Epithelial cell of prostate (primary cell): ENCODE measurements around the gene PEX11G.
A peak's percentile ranks its signal among the peaks of the same experiment; 100 is the strongest.

Experiments used
- DNase-seq: peaks from one replicate; pipeline ENCODE4 v3.0.0-alpha.2; 2011; ENCODE audit warnings: low read depth, low spot score
- H3K27ac ChIP-seq: fragments of 450-650 bp; 2 replicates; pipeline ENCODE4 v1.5.1; 2017; ENCODE audit warnings: mild to moderate bottlenecking

PEX11G gene

DNA sequence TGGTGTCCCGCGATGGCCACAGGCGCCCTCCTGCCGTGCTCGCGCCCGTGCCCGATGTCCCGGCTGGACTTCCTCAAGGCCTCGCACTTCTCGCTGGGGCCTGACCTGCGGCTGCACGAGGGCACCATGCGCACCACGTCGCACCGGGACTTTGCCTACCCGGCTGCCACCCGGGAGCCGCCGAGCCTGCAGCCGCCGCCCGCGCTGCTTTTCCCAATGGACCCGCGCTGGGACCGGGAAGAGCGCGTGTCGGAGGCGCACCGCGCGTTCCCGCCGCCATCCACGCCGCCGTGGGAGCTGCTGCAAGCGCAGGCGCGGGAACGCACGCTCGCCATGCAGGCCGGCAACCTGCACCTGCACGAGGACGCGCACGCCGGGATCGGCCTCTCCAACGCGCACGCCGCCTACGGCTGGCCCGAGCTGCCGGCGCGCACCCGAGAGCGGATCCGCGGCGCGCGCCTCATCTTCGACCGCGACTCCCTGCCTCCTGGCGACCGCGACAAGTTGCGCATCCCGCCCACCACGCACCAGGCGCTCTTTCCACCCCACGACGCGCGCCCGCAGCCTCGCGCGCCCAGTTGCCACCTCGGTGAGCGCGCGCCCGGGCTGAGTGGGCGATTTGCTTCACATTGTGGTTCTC, 12.1 kb upstream of the PEX11G start:
- DNase-seq, result no peak
- H3K27ac ChIP-seq, result no peak overlapping the region

GRCh38 chr19:7497292-7497691, 8.5 kb upstream of the PEX11G start:
- no peak overlapping the region for H3K27ac ChIP-seq
- DNase-seq, result no peak

- DNase-seq, result no peak
- H3K27ac ChIP-seq, result peak overlapping the region; percentile 67
Observed at GRCh38 chr19:7494416-7495098, 5.7 kb upstream of the PEX11G start.

- peak overlapping the region; percentile 8 for H3K27ac ChIP-seq
- no peak for DNase-seq
Observed at GRCh38 chr19:7492558-7492957, 3.7 kb upstream of the PEX11G start.

- peak overlapping the region; percentile 8 for H3K27ac ChIP-seq
- DNase-seq, result no peak
Observed at GRCh38 chr19:7492142-7492541, 3.3 kb upstream of the PEX11G start.

- DNase-seq, result no peak
Observed at GRCh38 chr19:7489609-7490044, 792 bp upstream of the PEX11G start.

DNA sequence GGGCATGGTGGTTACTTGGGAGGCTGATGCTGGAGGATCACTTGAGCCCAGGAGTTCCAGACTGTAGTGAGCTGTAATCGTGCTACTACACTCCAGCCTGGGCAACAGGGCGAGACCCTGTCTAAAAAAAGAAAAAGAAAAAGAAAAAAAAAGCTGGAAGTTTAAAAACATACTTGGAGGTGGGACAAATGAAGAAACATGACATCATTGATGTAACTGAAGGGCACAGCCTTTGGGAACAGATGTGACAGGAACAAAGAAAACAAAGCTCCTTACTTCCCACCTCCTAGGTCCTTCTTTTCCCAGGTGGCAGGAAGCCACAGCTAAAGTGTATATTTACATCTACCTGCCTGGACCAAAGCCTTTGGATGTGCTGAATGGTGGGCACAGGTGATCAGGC, 1.9 kb downstream of the PEX11G start:
- no peak for DNase-seq
- no peak overlapping the region for H3K27ac ChIP-seq

More at GRCh38 chr19:7489609-7490044, 792 bp upstream of the PEX11G start:
- no peak overlapping the region for H3K27ac ChIP-seq

DNA sequence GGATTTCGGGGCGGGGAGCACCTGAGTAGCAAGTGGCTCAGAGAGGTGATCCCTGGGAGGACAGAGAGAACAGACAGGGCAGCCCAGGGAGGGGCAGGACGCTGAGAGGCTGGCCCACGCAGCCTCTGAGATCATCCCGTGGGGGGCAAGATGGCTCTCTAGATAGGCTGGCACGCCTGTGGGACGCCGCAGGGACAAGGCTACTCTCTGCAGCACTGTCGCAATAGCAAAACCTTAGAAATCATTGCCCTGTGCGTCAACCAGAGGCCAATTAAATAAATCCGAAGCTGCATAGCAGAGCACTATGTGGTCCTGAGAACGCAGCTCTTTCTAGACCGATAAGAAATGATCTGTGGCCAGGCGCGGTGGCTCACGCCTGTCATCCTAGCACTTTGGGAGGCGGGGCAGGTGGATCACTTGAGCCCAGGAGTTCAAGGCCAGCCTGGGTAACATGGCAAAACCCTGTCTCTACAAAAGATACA, 5.1 kb downstream of the PEX11G start:
- no peak overlapping the region for H3K27ac ChIP-seq

GRCh38 chr19:7482584-7483439, 6.0 kb downstream of the PEX11G start:
- no peak overlapping the region for H3K27ac ChIP-seq
- DNase-seq, result no peak

More for the DNA sequence above, 5.1 kb downstream of the PEX11G start:
- no peak for DNase-seq

- no peak overlapping the region for H3K27ac ChIP-seq
- no peak for DNase-seq
Observed at GRCh38 chr19:7480970-7481255, 7.9 kb downstream of the PEX11G start.

GRCh38 chr19:7480222-7480969, 8.4 kb downstream of the PEX11G start:
- DNase-seq, result no peak
- H3K27ac ChIP-seq, result no peak overlapping the region

DNA sequence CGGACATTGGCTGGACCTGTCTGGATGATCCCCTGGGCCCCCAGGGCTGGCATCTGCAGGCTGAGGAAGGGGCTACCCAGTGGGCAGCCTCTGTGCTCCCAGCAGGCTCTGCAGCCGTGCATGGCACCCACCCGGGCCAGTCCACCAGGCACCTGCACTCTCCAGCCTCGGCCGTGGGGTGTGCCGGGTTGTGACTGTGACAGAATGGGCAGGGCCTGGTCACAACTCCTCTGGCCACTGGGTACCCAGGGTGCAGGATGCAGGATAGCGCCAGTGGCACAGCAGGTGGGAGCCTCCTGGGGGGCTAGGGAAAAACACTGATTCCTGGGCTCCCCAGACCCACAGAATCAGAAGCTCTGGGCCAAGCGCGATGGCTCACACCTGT, 10.0 kb downstream of the PEX11G start:
- no peak for DNase-seq
- H3K27ac ChIP-seq, result no peak overlapping the region

DNA sequence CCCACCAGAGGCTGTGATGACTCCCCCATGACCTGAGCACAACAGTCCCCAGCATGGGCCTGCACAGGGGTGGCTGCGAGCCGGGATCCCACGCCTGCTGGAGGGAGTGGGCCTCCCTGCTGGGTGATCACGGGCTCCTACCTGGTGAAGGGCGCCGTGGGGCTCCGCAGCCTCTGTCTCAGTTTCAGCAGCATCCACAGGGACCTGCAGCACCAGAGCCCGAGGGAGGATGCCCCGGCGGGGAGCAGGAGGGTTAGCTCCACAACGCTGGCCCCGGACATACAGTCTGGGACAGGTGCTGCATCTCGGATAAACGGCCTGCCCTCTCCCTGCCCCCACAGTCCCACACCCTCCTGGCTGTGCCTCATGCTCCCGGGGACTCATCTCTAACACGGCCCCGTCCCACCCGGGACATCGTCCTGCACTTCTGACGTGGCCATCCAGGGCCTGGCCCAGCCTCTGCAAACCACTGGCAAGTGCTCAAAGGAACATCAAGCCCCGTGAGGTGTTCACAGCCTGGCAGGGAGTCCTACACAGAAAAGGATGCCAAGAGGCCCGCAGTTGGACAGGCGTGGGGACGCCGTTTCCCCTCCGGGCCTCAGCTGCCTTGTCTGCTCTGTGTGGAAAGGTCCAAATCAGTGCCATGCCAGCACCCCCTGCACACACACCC, 10.5 kb downstream of the PEX11G start:
- no peak for DNase-seq
- no peak overlapping the region for H3K27ac ChIP-seq

DNA sequence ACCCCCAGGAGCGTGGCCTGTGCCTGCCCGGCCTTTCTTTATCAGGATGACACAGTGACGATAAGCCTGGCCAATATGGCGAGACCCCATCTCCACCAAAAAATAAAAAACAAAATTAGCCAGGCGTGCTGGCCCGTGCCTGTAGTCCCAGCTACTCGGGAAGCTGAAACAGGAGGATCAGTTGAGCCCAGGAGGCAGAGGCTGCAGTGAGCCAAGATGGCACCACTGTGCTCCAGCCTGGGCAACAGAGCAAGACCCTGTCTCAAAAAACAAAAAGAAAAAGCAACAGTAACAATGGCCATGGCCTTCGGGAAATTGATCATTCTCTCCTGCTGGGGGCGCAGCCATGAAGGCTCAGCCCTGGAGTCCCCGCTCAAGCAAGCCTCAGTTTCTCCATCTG, 11.1 kb downstream of the PEX11G start:
- DNase-seq, result no peak
- no peak overlapping the region for H3K27ac ChIP-seq

DNA sequence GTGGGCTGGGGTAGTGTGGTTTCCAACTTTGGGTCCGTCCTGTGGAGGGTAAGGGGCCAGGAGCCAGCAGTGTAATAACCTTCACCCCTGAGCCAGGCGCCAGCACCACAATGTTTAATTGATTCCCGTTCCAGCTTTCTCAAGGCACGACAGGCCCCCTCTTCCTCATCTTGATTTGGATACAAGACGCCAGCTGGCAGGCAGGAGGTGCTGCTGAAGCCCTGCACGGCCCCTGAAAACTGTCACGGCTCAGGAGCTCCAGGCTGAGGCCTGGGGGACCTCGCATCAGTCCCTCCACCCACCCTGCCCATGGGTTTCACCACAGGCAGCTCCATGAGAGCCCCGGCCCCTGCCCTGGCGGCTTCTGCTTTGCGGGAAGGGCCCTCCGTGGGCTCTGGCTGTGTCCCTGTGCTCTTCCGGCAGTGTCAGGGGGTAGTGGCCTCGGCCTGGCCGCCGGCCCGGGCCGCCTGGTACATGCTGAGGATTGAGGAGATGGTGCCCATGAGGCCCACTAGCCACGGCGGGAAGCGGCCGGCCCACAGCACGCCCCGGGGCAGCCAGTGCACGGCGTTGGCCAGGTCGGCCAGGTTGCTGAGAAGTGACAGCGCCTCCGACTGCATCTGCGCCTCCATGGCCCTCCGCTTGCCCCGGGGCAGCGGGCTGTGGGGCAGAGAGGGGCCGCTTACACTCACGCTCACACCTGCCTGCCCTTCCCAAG, 11.9 kb downstream of the PEX11G start:
- no peak overlapping the region for H3K27ac ChIP-seq
- no peak for DNase-seq

DNA sequence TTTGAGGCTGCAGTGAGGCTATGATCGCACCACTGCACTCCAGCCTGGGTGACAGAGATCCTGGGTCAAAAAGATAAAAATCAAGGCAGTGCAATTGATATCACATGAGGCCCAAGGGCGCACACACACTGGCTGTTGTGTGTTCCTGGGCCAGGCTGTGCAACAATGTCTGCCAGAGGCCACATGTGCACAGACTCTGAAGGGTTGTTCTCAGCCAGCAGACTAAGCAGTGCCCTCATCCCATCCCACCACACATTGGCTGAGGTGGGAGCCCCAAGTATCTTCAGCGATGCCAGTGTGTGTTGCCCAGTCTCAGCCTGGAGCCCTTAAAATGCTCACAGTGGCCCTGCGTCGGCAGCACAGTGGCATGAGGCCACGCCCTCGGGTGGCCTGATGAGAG, 12.6 kb downstream of the PEX11G start:
- no peak overlapping the region for H3K27ac ChIP-seq
- no peak for DNase-seq

- DNase-seq, result no peak
Observed at GRCh38 chr19:7475665-7476064, 13.2 kb downstream of the PEX11G start.

DNA sequence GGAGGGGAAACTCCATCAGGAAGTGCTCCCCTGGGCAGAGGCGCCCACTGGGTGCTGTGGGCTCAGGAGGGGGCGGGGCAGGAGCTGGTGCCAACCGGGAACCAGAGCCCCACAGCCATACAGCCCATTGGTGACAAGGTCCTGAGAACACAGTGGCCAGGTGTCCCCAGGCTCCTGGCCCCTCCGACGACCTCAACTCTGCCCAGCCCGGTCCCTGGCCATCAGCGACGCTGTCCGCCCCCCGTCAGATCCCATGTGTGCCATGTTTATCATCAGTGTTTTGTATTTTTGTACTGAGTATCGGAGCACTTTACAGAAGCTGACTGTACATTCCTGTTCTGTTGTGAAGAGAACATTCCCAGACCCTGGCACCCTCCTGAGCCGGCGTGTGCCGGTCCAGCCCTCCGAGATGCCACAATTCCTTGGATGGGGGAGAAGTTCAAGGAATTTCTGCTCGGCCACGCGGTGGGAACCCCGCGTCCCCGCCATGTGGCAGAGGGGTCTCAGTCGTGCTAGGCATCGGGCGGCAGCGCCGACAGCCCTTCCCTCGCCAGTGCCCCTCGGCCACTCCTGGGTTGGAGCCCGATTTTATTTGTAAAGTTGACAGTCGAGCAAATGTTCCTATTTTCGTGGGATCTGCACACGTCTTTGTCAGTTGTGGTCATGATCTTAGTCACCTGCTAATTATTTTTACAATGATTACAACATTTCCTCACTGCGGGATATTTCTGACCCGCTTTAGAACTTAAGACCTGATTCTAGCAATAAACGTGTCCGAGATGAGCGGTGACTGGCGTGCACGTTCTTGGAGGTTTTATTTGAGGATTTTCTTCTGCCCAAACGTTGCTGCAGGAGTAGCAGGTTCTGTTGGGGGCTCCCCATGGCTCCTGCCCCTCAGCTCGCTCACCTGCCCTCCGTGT, 16.9 kb downstream of the PEX11G start:
- no peak overlapping the region for H3K27ac ChIP-seq

More at GRCh38 chr19:7475665-7476064, 13.2 kb downstream of the PEX11G start:
- no peak overlapping the region for H3K27ac ChIP-seq

More for the DNA sequence above, 16.9 kb downstream of the PEX11G start:
- no peak for DNase-seq
